Kidney (tissue), 14 donors: ENCODE results near the gene DPP9. TPM values are rescaled to one million over a fixed set of nuclear protein-coding genes. Genes with fewer than 3 reads are reported as not detected.

Experiments
- DNase-seq, 5 donors: peaks; one replicate each; pipeline ENCODE4 v3.0.0-alpha.2; 2013 to 2020
- FAIRE-seq: peaks from 2 replicates; lab custom pipeline; 2012; peaks lifted over from hg19 to GRCh38; lab: Jason Lieb, UNC
- H3K27ac ChIP-seq, 2 donors: one replicate each; pipeline ENCODE4 v1.7.0; 2013; ENCODE audit warnings: low read depth in 2 of 2, low read length in 2 of 2, inconsistent platforms in 1 of 2
- H3K27me3 ChIP-seq: one replicate; pipeline ENCODE4 v1.7.1; 2013; ENCODE audit warnings: low read length, inconsistent platforms; ENCODE audit not compliant: control insufficient read depth, insufficient read depth
- H3K36me3 ChIP-seq, 3 donors: one replicate each; pipeline versions ENCODE4 v1.7.0 to v1.7.1; 2013; ENCODE audit warnings: low read length in 3 of 3, control low read depth in 1 of 3, inconsistent platforms in 1 of 3; ENCODE audit not compliant: insufficient read depth in 3 of 3, control insufficient read depth in 2 of 3
- H3K4me1 ChIP-seq, 3 donors: one replicate each; pipeline versions ENCODE4 v1.7.0 to v1.7.1; 2013; ENCODE audit warnings: low read length in 3 of 3, inconsistent platforms in 1 of 3, low read depth in 1 of 3; ENCODE audit not compliant: control insufficient read depth in 2 of 3, insufficient read depth in 2 of 3
- H3K4me3 ChIP-seq, 3 donors: one replicate each; pipeline versions ENCODE4 v1.7.0 to v1.8.1; 2013; ENCODE audit warnings: low read length in 3 of 3, control low read depth in 1 of 3, inconsistent platforms in 1 of 3
- H3K9ac ChIP-seq, 3 donors: one replicate each; pipeline versions ENCODE4 v1.7.0 to v1.7.1; 2013; ENCODE audit warnings: low read length in 3 of 3, control low read depth in 1 of 3, inconsistent platforms in 1 of 3
- H3K9me3 ChIP-seq, 3 donors: one replicate each; pipeline versions ENCODE4 v1.7.0 to v1.7.1; 2013; ENCODE audit warnings: low read length in 3 of 3, control low read depth in 1 of 3, inconsistent platforms in 1 of 3; ENCODE audit not compliant: control insufficient read depth in 2 of 3, insufficient read depth in 1 of 3
- intact Hi-C: fragments of 100-400 bp; cut with DNase I; formaldehyde crosslinking; loops from one replicate; pipeline ENCODE4 v1.11.1; 2022
- polyA plus RNA-seq: library from polyadenylated mRNA; stranded (reverse); fragments of 350-450 nt; fragmentation: Illumina TruSeq; extraction: RNeasy Lipid Tissue Mini Kit (QIAGEN cat#74804); gene quantifications from one replicate; pipeline ENCODE4 v1.2.3, GENCODE V29; 2014; ENCODE audit warnings: low read depth, low replicate concordance; ENCODE audit not compliant: insufficient read depth
- total RNA-seq: library from RNA; stranded (reverse); fragmentation: NEBNext Ultra II Directional; extraction: Animal tissue kit (Norgen Biotek cat#: 25700); gene quantifications from one replicate; pipeline ENCODE4 v1.2.1, GENCODE V29; 2021
- TF ChIP-seq, protein P1 (sequence below): IDR thresholded peaks from 3 replicates; pipeline ENCODE4 v1.5.1; 2012; ENCODE audit warnings: mild to moderate bottlenecking, moderate library complexity, borderline replicate concordance; ENCODE audit not compliant: insufficient read depth; ENCODE audit errors: extremely low read depth
- donor health status: control.
- donor health status: control.
- donor health status: control.
- donor health status: control.
- donor health status: control.
- donor health status: DM: yes; HTN: yes; CAD: no.
- donor health status: Normal renal cell carcinoma (clear cell type).

The DPP9 gene
- total and polyA plus RNA-seq, 2 donors from 2014 or later: 14.0 to 61.9 TPM

DNA sequence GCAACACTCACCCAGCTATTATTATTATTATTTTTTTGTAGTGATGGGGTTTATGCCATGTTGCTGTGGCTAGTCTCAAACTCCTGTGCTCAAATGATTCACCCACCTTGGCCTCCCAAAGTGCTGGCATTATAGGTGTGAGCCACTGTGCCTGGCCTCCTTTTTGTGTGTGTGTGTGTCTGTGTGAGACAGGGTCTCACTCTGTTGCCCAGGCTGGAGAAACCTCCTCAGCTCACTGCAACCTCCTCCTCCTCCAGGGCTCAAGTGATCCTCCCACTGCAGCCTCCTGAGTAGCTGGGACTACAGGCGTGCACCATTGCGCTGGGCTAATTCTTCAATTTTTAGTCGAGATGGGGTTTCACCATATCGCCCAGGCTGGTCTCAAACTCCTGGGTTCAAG is 49.9 kb downstream of the DPP9 start:
- FAIRE-seq (no peak), DNase-seq (no peak)
- Histone ChIP-seq H3K27me3 (no peaks in the 10 kb centered on the region), H3K9ac (no peak overlapping the region), H3K27ac (no peak overlapping the region), H3K4me3 (no peak overlapping the region), H3K36me3 (no peaks in the 10 kb centered on the region), H3K9me3 (no peaks in the 10 kb centered on the region), H3K4me1 (peaks cover 0 to 5% (median 5%) of the 10 kb centered on the region in 3 donors)
- TF ChIP-seq, protein P1, sequence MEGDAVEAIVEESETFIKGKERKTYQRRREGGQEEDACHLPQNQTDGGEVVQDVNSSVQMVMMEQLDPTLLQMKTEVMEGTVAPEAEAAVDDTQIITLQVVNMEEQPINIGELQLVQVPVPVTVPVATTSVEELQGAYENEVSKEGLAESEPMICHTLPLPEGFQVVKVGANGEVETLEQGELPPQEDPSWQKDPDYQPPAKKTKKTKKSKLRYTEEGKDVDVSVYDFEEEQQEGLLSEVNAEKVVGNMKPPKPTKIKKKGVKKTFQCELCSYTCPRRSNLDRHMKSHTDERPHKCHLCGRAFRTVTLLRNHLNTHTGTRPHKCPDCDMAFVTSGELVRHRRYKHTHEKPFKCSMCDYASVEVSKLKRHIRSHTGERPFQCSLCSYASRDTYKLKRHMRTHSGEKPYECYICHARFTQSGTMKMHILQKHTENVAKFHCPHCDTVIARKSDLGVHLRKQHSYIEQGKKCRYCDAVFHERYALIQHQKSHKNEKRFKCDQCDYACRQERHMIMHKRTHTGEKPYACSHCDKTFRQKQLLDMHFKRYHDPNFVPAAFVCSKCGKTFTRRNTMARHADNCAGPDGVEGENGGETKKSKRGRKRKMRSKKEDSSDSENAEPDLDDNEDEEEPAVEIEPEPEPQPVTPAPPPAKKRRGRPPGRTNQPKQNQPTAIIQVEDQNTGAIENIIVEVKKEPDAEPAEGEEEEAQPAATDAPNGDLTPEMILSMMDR: no peak
- intact Hi-C loops: no loop called here

DNA sequence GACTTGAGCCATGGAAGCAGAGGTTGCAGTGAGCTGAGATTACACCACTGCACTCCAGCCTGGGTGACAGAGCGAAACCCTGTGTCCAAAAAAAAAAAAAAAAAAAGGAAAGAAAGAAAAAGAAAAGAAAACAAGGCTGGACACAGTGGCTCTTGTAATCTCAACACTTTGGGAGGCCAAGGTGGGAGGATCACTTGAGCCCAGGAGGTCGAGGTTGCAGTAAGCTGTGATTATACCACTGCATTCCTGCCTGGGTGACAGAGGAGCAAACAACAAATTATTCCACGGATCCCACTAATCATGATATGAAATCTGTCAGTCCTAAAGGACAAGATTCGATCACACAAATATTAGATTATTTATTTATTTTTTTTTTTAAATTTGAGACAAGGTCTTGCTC is 50.4 kb downstream of the DPP9 start:
- TF ChIP-seq, protein P1: no peak
- H3K4me1 ChIP-seq: peaks cover 0 to 5% (median 5%) of the 10 kb centered on the region in 3 donors
- H3K27me3 ChIP-seq: no peaks in the 10 kb centered on the region
- intact Hi-C loops: no loop called here
- peaks cover 0 to 4% (median 2%) of the 10 kb centered on the region in 3 donors for H3K36me3 ChIP-seq
- no peak overlapping the region for H3K4me3 ChIP-seq
- H3K9ac ChIP-seq: no peak overlapping the region
- no peak for DNase-seq
- no peaks in the 10 kb centered on the region for H3K9me3 ChIP-seq
- FAIRE-seq: no peak
- no peak overlapping the region for H3K27ac ChIP-seq

DNA sequence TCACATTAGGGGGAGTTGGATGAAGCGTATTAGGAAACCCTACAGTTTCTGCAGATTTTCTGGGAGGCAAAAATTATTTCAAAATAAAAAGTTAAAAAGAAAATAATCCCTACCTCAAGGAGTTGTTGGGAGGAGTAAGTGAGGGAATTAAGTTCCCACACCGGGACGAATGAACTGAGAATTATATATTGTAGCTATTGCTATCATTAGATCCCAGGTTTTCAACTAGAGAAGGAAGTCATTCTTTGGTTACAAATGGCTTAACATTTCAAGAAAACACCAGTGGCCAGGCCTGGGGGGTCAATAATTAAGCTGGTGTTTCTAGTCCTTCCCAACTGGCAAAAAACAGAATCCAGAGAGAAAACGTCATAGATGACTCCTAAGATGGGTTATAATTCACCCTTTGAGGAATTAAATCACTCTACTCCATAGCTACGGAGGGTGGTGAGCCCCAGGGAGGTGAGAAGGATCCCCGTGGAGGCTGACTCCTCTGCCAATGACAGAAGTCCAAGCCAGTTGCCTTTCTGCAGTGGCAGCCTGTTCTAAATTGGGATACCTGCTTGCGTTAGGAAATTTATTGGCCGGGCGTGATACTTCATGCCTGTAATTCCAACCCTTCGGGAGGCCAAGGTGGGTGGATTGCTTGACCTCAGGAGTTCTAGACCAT is 52.3 kb downstream of the DPP9 start:
- TF ChIP-seq, protein P1: no peak
- FAIRE-seq: no peak
- intact Hi-C loops: no loop called here

More for the DNA sequence above, 52.3 kb downstream of the DPP9 start:
- Histone ChIP-seq H3K27ac (no peak overlapping the region), H3K4me3 (no peak overlapping the region), H3K9me3 (no peaks in the 10 kb centered on the region), H3K4me1 (peaks cover 0 to 5% (median 5%) of the 10 kb centered on the region in 3 donors), H3K9ac (no peak overlapping the region), H3K36me3 (peaks cover 2 to 12% (median 3%) of the 10 kb centered on the region in 3 donors), H3K27me3 (no peaks in the 10 kb centered on the region)
- no peak for DNase-seq
